ENCODE results near the gene GIMAP8.

- TF ChIP-seq CTCF (IDR thresholded peaks at IDR 0.05), result no peak
- TF ChIP-seq POLR2AphosphoS5 (IDR thresholded peaks at IDR 0.05), result no peak
Observed at GRCh38 chr7:150406312-150406566, 44.2 kb upstream of the GIMAP8 start.
